NCI-H460 (cell line): ENCODE measurements around the gene PMEPA1. TPM values are rescaled to one million over a fixed set of nuclear protein-coding genes. Genes with fewer than 3 reads are reported as not detected.
A peak's percentile ranks its signal among the peaks of the same experiment; 100 is the strongest.

ENCODE experiments used
- DNase-seq: peaks from one replicate; pipeline ENCODE4 v3.0.0-alpha.2; 2016; ENCODE audit warnings: low read depth; ENCODE audit errors: extremely low read depth
- polyA plus RNA-seq: library from polyadenylated mRNA; depleted of rRNA; stranded (reverse); fragments of >200 nt; gene quantifications from 2 replicates; pipeline ENCODE4 v1.2.3, GENCODE V29; 2014; cell fraction: nucleus; rRNA removed
- total RNA-seq: library from RNA; depleted of rRNA; stranded (reverse); fragments of >200 nt; shearing (Covaris generic); gene quantifications from 2 replicates; pipeline ENCODE4 v1.2.3, GENCODE V29; 2014; rRNA removed

Gene PMEPA1
- total RNA-seq = 3.1 and 3.9 TPM in 2 replicates
- polyA plus RNA-seq = 1.6 and 2.3 TPM in 2 replicates

GRCh38 chr20:57709823-57710799, at the start of gene PMEPA1:
Gene PMEPA1 (minus strand): TSS chr20:57710015. CDS start chr20:57709582, 433 bp downstream.
- peak; percentile 88 for DNase-seq

DNA sequence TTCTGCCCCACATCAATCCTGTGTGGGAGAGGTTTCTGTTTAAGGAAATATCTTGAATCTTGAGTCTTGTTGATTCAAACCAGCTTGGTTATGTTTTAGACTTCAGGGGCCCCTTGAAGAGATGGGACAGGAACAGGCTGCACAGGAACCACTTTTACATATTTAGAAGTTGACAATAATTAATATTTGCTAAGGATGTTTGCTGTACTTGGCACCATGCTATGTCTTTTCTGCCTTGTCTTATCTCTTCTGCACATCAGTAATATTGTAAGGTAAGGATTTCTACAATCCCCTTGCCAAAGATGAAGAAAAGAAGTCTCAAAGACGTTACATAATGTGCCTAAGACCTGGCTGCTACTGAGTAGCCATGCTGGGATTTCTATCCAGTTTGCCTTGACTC, 48.0 kb upstream of the PMEPA1 start:
- DNase-seq = no peak

GRCh38 chr20:57756921-57757320, 47.1 kb upstream of the PMEPA1 start:
- no peak for DNase-seq

- no peak for DNase-seq
Measured at GRCh38 chr20:57756213-57756612, 46.4 kb upstream of the PMEPA1 start.

DNA sequence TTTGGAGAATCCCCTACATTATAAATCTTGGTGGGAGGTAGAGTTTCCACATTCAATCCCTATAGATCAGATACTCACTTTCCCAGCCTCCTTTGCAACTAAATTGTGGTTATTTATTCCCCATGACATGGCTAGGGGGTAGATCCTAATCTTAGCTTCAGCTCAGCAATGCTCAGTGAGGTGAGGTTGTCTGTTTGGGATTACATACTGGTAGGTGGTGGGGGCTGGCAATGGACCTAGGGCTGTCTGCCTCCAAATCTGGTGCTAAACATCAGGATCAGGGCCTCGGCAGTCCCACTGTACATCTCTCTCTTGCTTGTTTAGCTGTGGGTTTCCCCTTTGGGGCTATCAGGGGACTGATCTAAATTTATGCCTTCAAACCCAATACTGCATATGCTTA, 45.8 kb upstream of the PMEPA1 start:
- no peak for DNase-seq

DNA sequence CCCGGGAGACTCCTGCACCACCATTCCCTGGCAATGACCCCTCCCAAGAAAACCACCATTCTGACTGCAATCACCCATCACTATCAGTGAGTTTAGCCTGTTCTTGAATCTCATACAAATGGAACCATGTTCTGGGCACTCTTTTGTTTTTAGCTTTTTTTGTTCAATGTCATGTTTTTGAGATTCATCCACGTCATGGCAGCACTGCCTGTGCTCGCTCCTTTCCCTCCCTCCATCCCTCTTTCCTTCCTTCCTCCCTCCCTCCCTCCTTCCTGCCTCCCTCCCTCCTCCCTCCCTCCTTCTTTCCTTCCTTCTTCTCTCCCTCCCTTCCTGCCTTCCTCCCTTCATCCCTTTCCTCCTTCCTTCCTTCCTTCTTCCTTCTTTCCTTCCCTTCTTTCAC, 44.4 kb upstream of the PMEPA1 start:
- DNase-seq = no peak

DNA sequence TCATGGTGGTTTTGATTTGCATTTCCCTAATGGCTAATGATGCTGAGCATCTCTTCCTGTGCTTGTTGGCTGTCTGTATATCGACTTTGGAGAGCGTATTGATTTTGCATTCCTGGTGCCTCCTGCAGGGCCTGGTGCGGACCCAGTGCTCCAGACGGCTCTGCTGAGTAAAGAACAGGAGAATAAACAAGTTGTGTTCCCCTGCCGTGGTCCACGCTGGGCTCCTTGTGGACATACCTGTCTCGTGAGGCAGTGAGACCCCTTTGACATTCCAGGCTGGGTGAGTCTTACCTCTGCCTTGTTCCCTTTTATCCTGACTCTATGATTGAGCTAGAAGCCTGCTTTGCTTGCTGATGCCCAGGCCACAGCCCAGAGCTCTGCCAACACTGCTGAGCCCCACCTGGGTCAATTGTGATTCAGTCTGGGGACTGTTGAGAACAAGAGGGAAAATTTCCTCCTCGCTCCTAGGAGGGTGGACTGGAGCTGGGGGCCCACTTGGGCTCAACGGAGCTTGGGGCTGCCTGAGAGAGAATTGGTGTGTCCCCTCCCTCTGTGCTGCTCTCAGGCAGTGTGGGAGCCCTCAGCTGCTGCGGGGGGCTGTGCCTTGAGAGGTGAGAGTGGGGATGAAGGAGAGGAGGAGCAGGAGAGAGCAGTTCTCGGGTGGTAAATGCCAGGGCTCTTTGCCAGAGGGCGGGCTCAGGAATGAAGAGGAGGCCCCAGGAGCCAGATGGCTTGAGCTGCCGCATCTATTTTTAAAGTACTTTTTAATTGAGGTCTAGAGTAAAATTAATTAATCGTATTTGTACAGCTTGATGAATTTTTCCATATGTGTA, 43.7 kb upstream of the PMEPA1 start:
- no peak for DNase-seq

GRCh38 chr20:57751411-57751810, 41.6 kb upstream of the PMEPA1 start:
- DNase-seq = no peak

- DNase-seq = no peak
Measured at GRCh38 chr20:57749869-57750268, 40.1 kb upstream of the PMEPA1 start.

DNA sequence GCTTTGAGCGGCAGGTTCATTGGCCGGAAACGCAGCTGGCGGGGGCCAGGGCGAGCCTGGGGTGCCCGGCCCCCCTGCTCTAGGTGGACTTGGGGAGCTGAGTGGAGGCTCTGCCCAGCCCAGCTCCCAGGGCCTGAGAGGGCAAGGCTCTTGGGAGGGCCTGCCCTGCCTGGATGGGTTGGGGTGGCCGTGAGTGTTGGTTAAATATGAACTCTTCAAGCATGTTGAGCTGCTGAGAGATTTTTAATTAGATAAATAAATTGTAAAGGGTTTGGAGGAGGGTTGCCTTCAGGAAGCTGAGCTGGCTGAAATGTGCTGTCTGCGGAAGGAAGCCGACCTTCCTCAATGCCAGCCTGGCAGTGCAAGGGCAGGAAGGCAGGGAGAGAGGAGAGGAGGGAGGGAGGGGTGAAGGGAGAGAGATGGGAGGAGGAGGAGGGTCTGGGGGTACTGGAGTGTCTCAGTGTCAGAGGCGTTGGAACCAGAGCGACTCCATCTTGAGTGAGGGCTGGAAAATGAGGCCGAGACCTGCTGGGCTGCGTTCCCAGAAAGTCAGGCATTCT, 39.4 kb upstream of the PMEPA1 start:
- no peak for DNase-seq

- peak; percentile 56 for DNase-seq
Measured at GRCh38 chr20:57748601-57749130, 38.9 kb upstream of the PMEPA1 start.

DNA sequence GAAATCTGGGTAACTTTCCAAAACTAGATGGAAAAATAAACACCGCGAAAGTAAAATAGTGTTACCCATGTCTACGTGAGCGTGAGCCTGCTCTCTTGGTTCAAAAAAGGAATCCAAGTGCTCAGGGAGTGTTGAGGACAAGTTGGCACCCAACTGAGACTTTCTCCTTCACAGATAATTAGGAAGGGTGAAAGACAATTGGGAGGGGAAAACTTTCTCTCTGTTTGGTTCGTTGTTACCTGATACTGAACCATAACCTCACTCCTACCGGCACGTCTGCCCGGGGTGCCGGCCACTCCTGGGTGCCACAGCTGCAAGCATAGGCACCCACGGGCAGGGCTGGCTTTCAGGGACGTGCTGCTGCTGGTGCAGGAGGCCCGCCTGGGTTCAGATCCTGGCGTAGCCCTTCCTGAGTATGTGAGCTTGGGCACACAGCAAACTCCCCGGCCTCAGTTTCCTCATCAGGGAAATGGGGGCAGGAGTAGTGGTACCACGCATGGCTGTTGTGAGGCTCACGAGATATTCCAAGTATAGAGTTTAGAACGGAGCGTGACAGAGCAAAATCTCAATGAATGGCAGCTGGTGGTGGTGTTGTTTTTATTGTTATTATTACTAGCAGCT, 38.2 kb upstream of the PMEPA1 start:
- no peak for DNase-seq

DNA sequence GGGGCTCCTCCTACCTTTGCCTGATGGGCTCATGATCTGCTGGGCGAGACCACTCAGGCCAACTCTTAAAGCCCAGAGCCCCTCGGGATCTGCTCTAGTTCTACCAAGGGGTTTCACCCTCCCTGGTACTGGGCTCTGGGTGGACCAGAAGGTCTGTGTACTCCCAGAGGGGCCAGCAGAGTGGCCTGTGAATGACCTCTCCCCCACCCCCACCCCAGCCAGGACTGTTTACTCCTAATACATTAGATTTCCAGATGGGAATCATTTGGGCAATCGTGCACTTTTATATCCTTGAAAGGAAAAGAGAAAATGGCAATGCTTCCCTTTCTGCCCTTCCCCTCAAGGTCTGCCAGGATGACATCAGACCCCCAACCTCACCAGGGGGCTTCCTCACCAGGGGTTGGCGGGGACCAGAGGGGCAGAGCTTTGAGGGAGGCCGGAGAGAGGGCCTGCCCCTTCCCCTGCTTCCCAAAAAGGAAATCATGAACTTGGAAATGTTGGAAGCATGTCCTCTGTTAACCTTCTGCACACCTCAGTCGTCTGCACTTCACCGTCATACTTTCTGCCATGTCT, 37.1 kb upstream of the PMEPA1 start:
- no peak for DNase-seq

GRCh38 chr20:57746201-57746600, 36.4 kb upstream of the PMEPA1 start:
- no peak for DNase-seq

DNA sequence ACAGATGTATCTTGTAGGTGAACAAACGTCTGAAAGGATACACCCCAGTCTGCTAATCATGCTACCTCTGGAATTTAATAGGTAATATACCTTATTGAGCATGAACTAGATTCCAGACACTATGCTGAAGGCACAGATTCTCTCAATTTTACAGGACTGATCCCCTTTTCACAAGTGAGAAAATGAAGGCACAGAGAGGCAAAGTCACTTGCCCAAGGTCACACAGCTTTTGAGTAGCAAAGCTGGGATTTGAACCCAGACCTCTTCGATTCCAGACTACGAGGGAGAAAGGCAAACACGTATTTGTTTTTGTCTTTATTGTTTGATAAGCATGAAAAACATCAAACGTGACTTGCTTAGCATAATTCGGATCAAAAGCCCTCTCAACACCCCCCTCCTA, 34.4 kb upstream of the PMEPA1 start:
- no peak for DNase-seq

- no peak for DNase-seq
Measured at GRCh38 chr20:57743450-57744095, 33.8 kb upstream of the PMEPA1 start.

DNA sequence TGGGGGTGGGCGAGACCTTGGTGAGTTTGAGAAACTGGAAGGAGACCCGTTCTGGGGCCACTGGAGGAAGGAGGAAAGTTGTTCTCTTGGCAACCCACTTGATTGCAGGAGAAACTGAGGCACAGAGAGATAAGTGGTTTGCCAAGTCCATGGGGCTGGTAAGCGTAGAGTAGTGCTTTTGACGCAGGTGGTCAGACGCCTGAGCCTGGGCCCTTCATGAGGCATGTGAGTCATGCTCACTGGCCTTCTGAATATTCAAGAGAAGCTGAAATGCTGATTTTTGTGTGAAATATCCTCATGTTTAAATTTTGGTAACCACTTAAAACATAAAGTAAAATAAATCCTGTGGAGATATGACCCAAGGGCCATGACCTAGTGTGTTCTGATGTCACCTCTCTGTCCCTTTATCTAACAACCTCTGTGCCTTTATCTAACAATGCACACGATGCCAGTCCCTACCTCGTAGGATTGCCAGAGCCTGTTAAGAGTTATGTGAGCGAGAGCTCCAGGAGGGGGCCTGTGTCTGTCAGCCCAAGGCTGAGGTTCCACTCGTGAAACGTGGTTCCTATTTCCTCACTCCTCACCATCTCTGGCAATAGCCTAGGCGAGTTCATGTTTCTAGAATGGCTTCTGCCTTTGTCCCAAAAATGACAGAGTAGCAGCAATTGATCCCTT, 32.8 kb upstream of the PMEPA1 start:
- no peak for DNase-seq

GRCh38 chr20:57738484-57738883, 28.7 kb upstream of the PMEPA1 start:
- no peak for DNase-seq

DNA sequence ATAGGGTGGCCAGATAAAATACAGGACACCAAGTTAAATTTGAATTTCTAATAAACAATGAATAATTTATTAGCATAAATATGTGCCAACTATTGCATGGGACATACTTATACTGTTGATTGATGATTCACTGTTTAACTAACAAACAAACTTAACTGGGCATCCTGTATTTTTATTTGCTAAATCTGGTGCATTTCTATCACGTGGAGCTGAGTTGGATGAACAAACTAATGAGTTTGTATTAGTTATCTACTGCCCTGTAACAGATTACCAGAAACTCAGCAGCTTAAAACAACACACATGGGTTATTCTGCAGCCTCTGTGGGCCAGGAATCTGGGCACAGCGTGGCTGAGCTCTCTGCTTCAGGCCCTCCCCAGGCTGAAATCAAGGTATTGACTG, 28.2 kb upstream of the PMEPA1 start:
- DNase-seq = no peak
